Stimulated activated CD4-positive, alpha-beta T cell treated with anti-CD3 and anti-CD28 coated beads, Interleukin-1b, Interleukin-23, amount 100 ng/mL, for 24 hours (primary cell): ENCODE data around the gene GFRA1.
"Not testable (repeated sequence)": the region's sequence is repeated elsewhere in the genome, so short reads cannot be mapped to it uniquely, and the experiment has no call there.

Experiments
- DNase-seq, 4 experiments: peaks; one replicate each; pipeline ENCODE4 v3.0.0-alpha.2; 2020; ENCODE audit warnings: low read depth in 4 of 4, low spot score in 1 of 4

The GFRA1 gene

GRCh38 chr10:116043861-116044260 is 229.1 kb downstream of the GFRA1 start:
- no peak for DNase-seq

GRCh38 chr10:116043304-116043703 is 229.7 kb downstream of the GFRA1 start:
- DNase-seq, result no peak

GRCh38 chr10:116041948-116042347 is 231.1 kb downstream of the GFRA1 start:
- DNase-seq, result no peak

- no peak for DNase-seq
Observed at GRCh38 chr10:116039612-116040011, 233.4 kb downstream of the GFRA1 start.

GRCh38 chr10:116038259-116038658 is 234.7 kb downstream of the GFRA1 start:
- no peak for DNase-seq

GRCh38 chr10:116035406-116035805 is 237.6 kb downstream of the GFRA1 start:
- not testable (repeated sequence) for DNase-seq

GRCh38 chr10:116030576-116030975 is 242.4 kb downstream of the GFRA1 start:
- DNase-seq, result no peak

- DNase-seq, result no peak
Observed at GRCh38 chr10:116029826-116030225, 243.2 kb downstream of the GFRA1 start.

GRCh38 chr10:116027355-116027754 is 245.7 kb downstream of the GFRA1 start:
- no peak for DNase-seq

GRCh38 chr10:116026725-116027124 is 246.3 kb downstream of the GFRA1 start:
- DNase-seq, result no peak

GRCh38 chr10:116026315-116026714 is 246.7 kb downstream of the GFRA1 start:
- no peak for DNase-seq

GRCh38 chr10:116024271-116024878 is 248.6 kb downstream of the GFRA1 start:
- DNase-seq, result no peak

GRCh38 chr10:116017405-116017804 is 255.6 kb downstream of the GFRA1 start:
- DNase-seq, result no peak

- no peak for DNase-seq
Observed at GRCh38 chr10:116015583-116016333, 257.2 kb downstream of the GFRA1 start.

- no peak for DNase-seq
Observed at GRCh38 chr10:116014871-116015582, 258.0 kb downstream of the GFRA1 start.

- DNase-seq, result no peak
Observed at GRCh38 chr10:116014326-116014725, 258.7 kb downstream of the GFRA1 start.

- DNase-seq, result no peak
Observed at GRCh38 chr10:116011929-116012328, 261.1 kb downstream of the GFRA1 start.

- DNase-seq, result no peak
Observed at GRCh38 chr10:116007256-116007891, 265.6 kb downstream of the GFRA1 start.
